Neural progenitor cell (in vitro differentiated cells): ENCODE data around the gene CDK12. TPM values are rescaled to one million over a fixed set of nuclear protein-coding genes. Genes with fewer than 3 reads are reported as not detected.
"Not testable (repeated sequence)": the region's sequence is repeated elsewhere in the genome, so short reads cannot be mapped to it uniquely, and the experiment has no call there.

Experiments used
- DNase-seq: peaks from one replicate; pipeline ENCODE4 v3.0.0-alpha.2; 2016; ENCODE audit warnings: low spot score
- H2AFZ ChIP-seq: fragments of 200-600 bp; sonication (generic); replicated peaks from 2 replicates; pipeline ENCODE4 v1.6.1; 2016; ENCODE audit warnings: antibody characterized with exemption
- H3F3A ChIP-seq: fragments of 200-600 bp; sonication (generic); 2 replicates; pipeline ENCODE4 v1.6.1; 2016; ENCODE audit warnings: antibody characterized with exemption, low read depth
- H3K27ac ChIP-seq: fragments of 200-600 bp; sonication (generic); 2 replicates; pipeline ENCODE4 v1.5.1; 2016; ENCODE audit warnings: mild to moderate bottlenecking
- H3K27me3 ChIP-seq: fragments of 200-600 bp; sonication (generic); 2 replicates; pipeline ENCODE4 v1.6.1; 2016; ENCODE audit warnings: mild to moderate bottlenecking, moderate library complexity
- H3K36me3 ChIP-seq: fragments of 200-600 bp; sonication (generic); 2 replicates; pipeline ENCODE4 v1.5.1; 2016
- H3K4me1 ChIP-seq: fragments of 200-600 bp; sonication (generic); 2 replicates; pipeline ENCODE4 v1.6.1; 2016; ENCODE audit warnings: mixed run types
- H3K4me2 ChIP-seq: fragments of 200-600 bp; sonication (generic); 2 replicates; pipeline ENCODE4 v1.6.1; 2016
- H3K4me3 ChIP-seq: fragments of 200-600 bp; sonication (generic); 2 replicates; pipeline ENCODE4 v1.5.1; 2016
- H3K79me2 ChIP-seq: fragments of 200-600 bp; sonication (generic); 2 replicates; pipeline ENCODE4 v1.6.1; 2016; ENCODE audit warnings: low read depth
- H3K9ac ChIP-seq: fragments of 200-600 bp; sonication (generic); 2 replicates; pipeline ENCODE4 v1.6.1; 2016
- H3K9me3 ChIP-seq: fragments of 200-600 bp; sonication (generic); 2 replicates; pipeline ENCODE4 v1.5.1; 2016; ENCODE audit warnings: low read depth
- H4K20me1 ChIP-seq: fragments of 200-600 bp; sonication (generic); 2 replicates; pipeline ENCODE4 v1.6.1; 2016; ENCODE audit warnings: low read depth
- H3K27ac Mint-ChIP-seq: 3 replicates; pipeline ENCODE4 v1.8.0; 2021; ENCODE audit warnings: mixed read lengths
- H3K27me3 Mint-ChIP-seq: 2 replicates; pipeline ENCODE4 v1.8.0; 2022; ENCODE audit warnings: low read depth, mild to moderate bottlenecking, inconsistent platforms, moderate library complexity, mixed read lengths; ENCODE audit not compliant: insufficient read depth
- H3K36me3 Mint-ChIP-seq: 3 replicates; pipeline ENCODE4 v1.8.0; 2021; ENCODE audit warnings: mixed read lengths
- H3K4me1 Mint-ChIP-seq: 3 replicates; pipeline ENCODE4 v1.8.0; 2021; ENCODE audit warnings: mixed read lengths
- H3K4me3 Mint-ChIP-seq: 3 replicates; pipeline ENCODE4 v1.8.0; 2021; ENCODE audit warnings: mild to moderate bottlenecking, moderate library complexity, mixed read lengths
- H3K9me3 Mint-ChIP-seq: 3 replicates; pipeline ENCODE4 v1.8.0; 2020; ENCODE audit warnings: mixed read lengths
- CTCF ChIP-seq: fragments of 200-600 bp; sonication (generic); IDR thresholded peaks from 2 replicates; pipeline ENCODE4 v1.5.1; 2017; ENCODE audit warnings: antibody characterized with exemption, mild to moderate bottlenecking
- EZH2 ChIP-seq: fragments of 200-600 bp; sonication (generic); IDR thresholded peaks from 2 replicates; pipeline ENCODE4 v1.6.1; 2017; ENCODE audit warnings: antibody characterized with exemption, mild to moderate bottlenecking, moderate library complexity
- EZH2phosphoT487 ChIP-seq: fragments of 200-600 bp; sonication (generic); IDR thresholded peaks from 2 replicates; pipeline ENCODE4 v1.6.1; 2017; ENCODE audit warnings: antibody characterized with exemption
- total RNA-seq: library from RNA; depleted of rRNA; stranded (reverse); fragments of >200 nt; gene quantifications from 2 replicates; pipeline ENCODE4 v1.2.3, GENCODE V29; 2015; ENCODE audit warnings: low replicate concordance

CDK12 gene
- total RNA-seq, 1 donor from 2014 or later = 44.1 TPM

- H3K36me3 Mint-ChIP-seq = peaks cover 8% of the 10 kb centered on the region
- H3K4me1 Mint-ChIP-seq = no peaks in the 10 kb centered on the region
- no peak overlapping the region for H3K4me3 Mint-ChIP-seq
- TF ChIP-seq EZH2 = no peak
- no peak for TF ChIP-seq CTCF
- no peak for TF ChIP-seq EZH2phosphoT487
- Histone ChIP-seq H3K4me3 (no peak overlapping the region), H3K27me3 (no peaks in the 10 kb centered on the region), H3K9ac (no peak overlapping the region), H3F3A (no peaks in the 10 kb centered on the region), H3K4me2 (no peak overlapping the region), H3K27ac (no peak overlapping the region), H3K36me3 (peaks cover 10% of the 10 kb centered on the region), H4K20me1 (peaks cover 3% of the 10 kb centered on the region), H3K9me3 (no peaks in the 10 kb centered on the region), H3K4me1 (no peaks in the 10 kb centered on the region), H3K79me2 (peaks cover 37% of the 10 kb centered on the region), H2AFZ (no peak overlapping the region)
- H3K27me3 Mint-ChIP-seq = no peaks in the 10 kb centered on the region
- H3K9me3 Mint-ChIP-seq = no peaks in the 10 kb centered on the region
- no peak overlapping the region for H3K27ac Mint-ChIP-seq
- no peak for DNase-seq
Observed at GRCh38 chr17:39486242-39486641, 25.0 kb downstream of the CDK12 start.

GRCh38 chr17:39487490-39487889, 26.2 kb downstream of the CDK12 start:
- not testable (repeated sequence) for H3K27ac Mint-ChIP-seq, H3K27me3 Mint-ChIP-seq, H3K4me1 Mint-ChIP-seq, H3K4me3 Mint-ChIP-seq, H3K4me1 ChIP-seq, H3K9me3 ChIP-seq, H3K36me3 Mint-ChIP-seq, H3F3A ChIP-seq, H3K4me2 ChIP-seq, H3K9ac ChIP-seq, H4K20me1 ChIP-seq, H3K4me3 ChIP-seq, H3K27me3 ChIP-seq, DNase-seq, H3K9me3 Mint-ChIP-seq, H3K27ac ChIP-seq, H2AFZ ChIP-seq
- H3K79me2 ChIP-seq = peaks cover 37% of the 10 kb centered on the region
- H3K36me3 ChIP-seq = peaks cover 11% of the 10 kb centered on the region

GRCh38 chr17:39487946-39488345, 26.7 kb downstream of the CDK12 start:
- no peaks in the 10 kb centered on the region for H3K27me3 ChIP-seq
- H3F3A ChIP-seq = no peaks in the 10 kb centered on the region
- no peak overlapping the region for H3K4me2 ChIP-seq
- peaks cover 11% of the 10 kb centered on the region for H3K36me3 ChIP-seq
- Mint-ChIP-seq H3K9me3 (no peaks in the 10 kb centered on the region), H3K27ac (no peak overlapping the region), H3K4me1 (no peaks in the 10 kb centered on the region), H3K4me3 (no peak overlapping the region), H3K27me3 (no peaks in the 10 kb centered on the region), H3K36me3 (peaks cover 10% of the 10 kb centered on the region)
- no peak overlapping the region for H2AFZ ChIP-seq
- no peak overlapping the region for H3K4me3 ChIP-seq
- DNase-seq = no peak
- no peak overlapping the region for H3K27ac ChIP-seq
- no peak overlapping the region for H3K9ac ChIP-seq
- peaks cover 37% of the 10 kb centered on the region for H3K79me2 ChIP-seq
- TF ChIP-seq EZH2phosphoT487 (no peak), CTCF (no peak), EZH2 (no peak)
- no peaks in the 10 kb centered on the region for H3K4me1 ChIP-seq
- H4K20me1 ChIP-seq = peaks cover 3% of the 10 kb centered on the region
- no peaks in the 10 kb centered on the region for H3K9me3 ChIP-seq

GRCh38 chr17:39496921-39497320, 35.6 kb downstream of the CDK12 start:
- peaks cover 13% of the 10 kb centered on the region for H3K36me3 ChIP-seq
- DNase-seq = not testable (repeated sequence)
- peaks cover 19% of the 10 kb centered on the region for H3K36me3 Mint-ChIP-seq

More at GRCh38 chr17:39496921-39497320, 35.6 kb downstream of the CDK12 start:
- H3K27ac Mint-ChIP-seq, H4K20me1 ChIP-seq, H3K4me3 Mint-ChIP-seq, H3K4me3 ChIP-seq, H3K4me1 Mint-ChIP-seq, H3K4me1 ChIP-seq, H3F3A ChIP-seq, H3K79me2 ChIP-seq, H3K9me3 ChIP-seq, H2AFZ ChIP-seq, H3K9ac ChIP-seq, H3K4me2 ChIP-seq, H3K27me3 ChIP-seq, H3K27me3 Mint-ChIP-seq, H3K27ac ChIP-seq, H3K9me3 Mint-ChIP-seq: not testable (repeated sequence)
